ENCODE data around the gene IL4I1. TPM values are rescaled to one million over a fixed set of nuclear protein-coding genes. Genes with fewer than 3 reads are reported as not detected.
A peak's percentile ranks its signal among the peaks of the same experiment; 100 is the strongest.

The IL4I1 gene
- total and polyA plus RNA-seq, 2 of the 4 experiments (the other 2 are of a cell fraction) = 0.31 to 0.36 TPM

DNA sequence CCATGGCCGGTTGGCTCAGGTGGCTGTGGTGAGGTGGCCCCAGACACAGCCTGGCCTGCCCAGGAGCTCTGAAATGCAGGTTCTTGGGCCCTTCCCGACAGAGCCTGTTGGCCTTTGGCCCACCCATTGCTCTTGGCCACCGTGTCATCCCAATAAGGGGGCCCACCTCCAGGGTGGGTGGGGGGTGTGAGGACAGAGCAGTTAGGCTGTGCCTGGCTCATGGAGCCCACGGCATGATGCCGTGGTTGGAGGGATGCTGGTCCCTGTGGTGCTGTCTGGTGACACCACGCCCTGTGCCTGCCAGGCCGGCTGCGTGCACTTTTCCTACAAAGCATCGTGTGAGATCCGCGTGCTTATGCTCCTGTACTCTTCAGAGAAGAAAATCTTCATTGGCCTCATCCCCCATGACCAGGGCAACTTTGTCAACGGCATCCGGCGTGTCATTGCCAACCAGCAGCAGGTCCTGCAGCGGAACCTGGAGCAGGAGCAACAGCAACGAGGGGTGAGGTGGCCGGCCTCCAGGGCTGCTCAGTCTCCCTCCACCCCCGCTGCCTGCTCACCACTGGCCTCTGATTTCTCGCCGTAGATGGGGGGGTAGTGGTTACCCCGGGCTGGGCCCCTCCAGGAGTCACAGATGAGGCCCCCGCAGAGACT, 36.9 kb downstream of the IL4I1 start:
- Histone ChIP-seq H3K9me1 (ENCODE audit: insufficient read depth, low read length) (peaks cover 7% of the 10 kb centered on the region), H2BK20ac (ENCODE audit: low read depth, low read length) (no peak overlapping the region), H3K9ac (ENCODE audit: low read depth, low read length) (no peak overlapping the region), H3K4ac (ENCODE audit: low read depth, low read length) (peak overlapping the region; percentile 35; the same call in 1 of the 2 replicates), H3K4me3 (ENCODE audit: insufficient read depth, low read depth, low read length) (no peak overlapping the region), H2BK120ac (ENCODE audit: low read depth, low read length) (no peak overlapping the region), H3K23ac (ENCODE audit: low read depth, low read length) (no peak overlapping the region), H3K4me1 (ENCODE audit: control insufficient read depth, insufficient read depth, low read length) (peaks cover 11% of the 10 kb centered on the region), H4K91ac (ENCODE audit: insufficient read depth, low read depth, low read length) (no peak overlapping the region), H2AFZ (replicated peaks; ENCODE audit: low read length, poor library complexity) (peak overlapping the region; percentile 12), H3K27ac (ENCODE audit: insufficient read depth, low read length) (peak overlapping the region; percentile 32), H3K36me3 (ENCODE audit: control insufficient read depth, insufficient read depth, low read length) (peaks cover 88% of the 10 kb centered on the region), H3K79me1 (ENCODE audit: low read depth in 1 of 2, low read length in 2 of 2) (peaks cover 12 to 74% of the 10 kb centered on the region in 2 experiments), H3K4me2 (ENCODE audit: low read depth, low read length) (no peak overlapping the region), H2AK5ac (ENCODE audit: low read depth, low read length) (peak overlapping the region; percentile 49; the same call in 1 of the 2 replicates), H2AK9ac (replicated peaks; ENCODE audit: low read depth, low read length, poor library complexity) (peak overlapping the region; percentile 90), H4K20me1 (ENCODE audit: insufficient read depth, low read length) (peaks cover 59% of the 10 kb centered on the region), H3K14ac (replicated peaks; ENCODE audit: low read depth, low read length) (0 out of 2 replicates have a peak overlapping the region, but pooled peaks have one; percentile 32), H3K9me3 (ENCODE audit: control insufficient read depth, insufficient read depth, low read length) (no peaks in the 10 kb centered on the region), H4K8ac (ENCODE audit: low read depth in 2 of 2, low read length in 2 of 2) (peak overlapping the region in 1 of 2 experiments; percentile 53; a peak in 1 of 4 replicates), H3K56ac (ENCODE audit: extremely low read depth, insufficient read depth, low read length) (no peak overlapping the region), H2BK5ac (ENCODE audit: low read depth, low read length, poor library complexity, severe bottlenecking) (peak overlapping the region; percentile 53), H2BK15ac (ENCODE audit: low read depth, low read length) (no peak overlapping the region), H4K5ac (ENCODE audit: low read depth, low read length) (no peak overlapping the region), H3K27me3 (ENCODE audit: control insufficient read depth, insufficient read depth, low read length) (no peaks in the 10 kb centered on the region), H3K18ac (ENCODE audit: low read depth, low read length) (no peak overlapping the region)
- BruUV-seq (replicated peaks) = no TSS peak
- intact Hi-C loops (cut with micrococcal nuclease) (no loop called here), in situ Hi-C loops (cut with MboI; ENCODE audit: low sequenced_read_pairs) (loop anchor here (10.0 kb wide), 1 partner anchor 175 kb away; the partner anchor contains the start of gene ADM5), dilution Hi-C loops (cut with HindIII; ENCODE audit: low sequenced_read_pairs, unreplicated experiment) (no loop called here)
- 89% methylated on average over 11 of the region's 22 CpGs; no CpG with 5 or more reads in 1 of the 2 experiments for WGBS, 2 experiments (ENCODE audit: extremely low coverage in 2 of 2, insufficient read length in 1 of 2)
- DNase-seq (no peak), ATAC-seq (ENCODE audit: low read depth) (no peak)
- no peak for TF ChIP-seq POLR2A (IDR thresholded peaks at IDR 0.05; ENCODE audit: low read depth, low read length)
- no peak for TF ChIP-seq MAFK (IDR thresholded peaks at IDR 0.05; ENCODE audit: low read depth, low read length)
- no peak for TF ChIP-seq MXI1 (IDR thresholded peaks at IDR 0.05; ENCODE audit: borderline replicate concordance, low read depth, low read length)
- no peak for TF ChIP-seq RCOR1 (IDR thresholded peaks at IDR 0.05; ENCODE audit: insufficient replicate concordance, low read length)
- no peak for TF ChIP-seq NFE2L2 (IDR thresholded peaks at IDR 0.05; ENCODE audit: low read depth, low read length)
- TF ChIP-seq, protein P1, sequence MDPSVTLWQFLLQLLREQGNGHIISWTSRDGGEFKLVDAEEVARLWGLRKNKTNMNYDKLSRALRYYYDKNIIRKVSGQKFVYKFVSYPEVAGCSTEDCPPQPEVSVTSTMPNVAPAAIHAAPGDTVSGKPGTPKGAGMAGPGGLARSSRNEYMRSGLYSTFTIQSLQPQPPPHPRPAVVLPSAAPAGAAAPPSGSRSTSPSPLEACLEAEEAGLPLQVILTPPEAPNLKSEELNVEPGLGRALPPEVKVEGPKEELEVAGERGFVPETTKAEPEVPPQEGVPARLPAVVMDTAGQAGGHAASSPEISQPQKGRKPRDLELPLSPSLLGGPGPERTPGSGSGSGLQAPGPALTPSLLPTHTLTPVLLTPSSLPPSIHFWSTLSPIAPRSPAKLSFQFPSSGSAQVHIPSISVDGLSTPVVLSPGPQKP (IDR thresholded peaks at IDR 0.05; ENCODE audit: borderline replicate concordance, low read depth, low read length) = no peak
- no peak for TF ChIP-seq CHD1 (IDR thresholded peaks at IDR 0.05; ENCODE audit: low read depth, low read length)
- TF ChIP-seq, protein P2, sequence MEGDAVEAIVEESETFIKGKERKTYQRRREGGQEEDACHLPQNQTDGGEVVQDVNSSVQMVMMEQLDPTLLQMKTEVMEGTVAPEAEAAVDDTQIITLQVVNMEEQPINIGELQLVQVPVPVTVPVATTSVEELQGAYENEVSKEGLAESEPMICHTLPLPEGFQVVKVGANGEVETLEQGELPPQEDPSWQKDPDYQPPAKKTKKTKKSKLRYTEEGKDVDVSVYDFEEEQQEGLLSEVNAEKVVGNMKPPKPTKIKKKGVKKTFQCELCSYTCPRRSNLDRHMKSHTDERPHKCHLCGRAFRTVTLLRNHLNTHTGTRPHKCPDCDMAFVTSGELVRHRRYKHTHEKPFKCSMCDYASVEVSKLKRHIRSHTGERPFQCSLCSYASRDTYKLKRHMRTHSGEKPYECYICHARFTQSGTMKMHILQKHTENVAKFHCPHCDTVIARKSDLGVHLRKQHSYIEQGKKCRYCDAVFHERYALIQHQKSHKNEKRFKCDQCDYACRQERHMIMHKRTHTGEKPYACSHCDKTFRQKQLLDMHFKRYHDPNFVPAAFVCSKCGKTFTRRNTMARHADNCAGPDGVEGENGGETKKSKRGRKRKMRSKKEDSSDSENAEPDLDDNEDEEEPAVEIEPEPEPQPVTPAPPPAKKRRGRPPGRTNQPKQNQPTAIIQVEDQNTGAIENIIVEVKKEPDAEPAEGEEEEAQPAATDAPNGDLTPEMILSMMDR (conservative IDR thresholded peaks at IDR 0.05; ENCODE audit: low read depth, low read length) = no peak
- TF ChIP-seq, protein P3, sequence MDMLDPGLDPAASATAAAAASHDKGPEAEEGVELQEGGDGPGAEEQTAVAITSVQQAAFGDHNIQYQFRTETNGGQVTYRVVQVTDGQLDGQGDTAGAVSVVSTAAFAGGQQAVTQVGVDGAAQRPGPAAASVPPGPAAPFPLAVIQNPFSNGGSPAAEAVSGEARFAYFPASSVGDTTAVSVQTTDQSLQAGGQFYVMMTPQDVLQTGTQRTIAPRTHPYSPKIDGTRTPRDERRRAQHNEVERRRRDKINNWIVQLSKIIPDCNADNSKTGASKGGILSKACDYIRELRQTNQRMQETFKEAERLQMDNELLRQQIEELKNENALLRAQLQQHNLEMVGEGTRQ (IDR thresholded peaks at IDR 0.05; ENCODE audit: low read depth, low read length) = no peak
- no peak for TF ChIP-seq BHLHE40 (IDR thresholded peaks at IDR 0.05; ENCODE audit: low read depth, low read length)
- TF ChIP-seq RAD21 (IDR thresholded peaks at IDR 0.05; ENCODE audit: low read length) = no peak
- no peak for TF ChIP-seq MAZ (IDR thresholded peaks at IDR 0.05; ENCODE audit: borderline replicate concordance, low read depth, low read length)
- CTCF ChIA-PET = no interaction called here
- POLR2A ChIA-PET (ENCODE audit: unreplicated experiment) = no interaction called here
